DMS 273 treated with DMSO at 0.1 percent for 48 hours (cell line): Measurements from ENCODE around the gene KCNK15.
"Not testable (repeated sequence)": the region's sequence is repeated elsewhere in the genome, so short reads cannot be mapped to it uniquely, and the experiment has no call there.

Experiments used
- DNase-seq: peaks from one replicate; lab custom pipeline; 2025; lab: John Stamatoyannopoulos, UW

Gene KCNK15

DNA sequence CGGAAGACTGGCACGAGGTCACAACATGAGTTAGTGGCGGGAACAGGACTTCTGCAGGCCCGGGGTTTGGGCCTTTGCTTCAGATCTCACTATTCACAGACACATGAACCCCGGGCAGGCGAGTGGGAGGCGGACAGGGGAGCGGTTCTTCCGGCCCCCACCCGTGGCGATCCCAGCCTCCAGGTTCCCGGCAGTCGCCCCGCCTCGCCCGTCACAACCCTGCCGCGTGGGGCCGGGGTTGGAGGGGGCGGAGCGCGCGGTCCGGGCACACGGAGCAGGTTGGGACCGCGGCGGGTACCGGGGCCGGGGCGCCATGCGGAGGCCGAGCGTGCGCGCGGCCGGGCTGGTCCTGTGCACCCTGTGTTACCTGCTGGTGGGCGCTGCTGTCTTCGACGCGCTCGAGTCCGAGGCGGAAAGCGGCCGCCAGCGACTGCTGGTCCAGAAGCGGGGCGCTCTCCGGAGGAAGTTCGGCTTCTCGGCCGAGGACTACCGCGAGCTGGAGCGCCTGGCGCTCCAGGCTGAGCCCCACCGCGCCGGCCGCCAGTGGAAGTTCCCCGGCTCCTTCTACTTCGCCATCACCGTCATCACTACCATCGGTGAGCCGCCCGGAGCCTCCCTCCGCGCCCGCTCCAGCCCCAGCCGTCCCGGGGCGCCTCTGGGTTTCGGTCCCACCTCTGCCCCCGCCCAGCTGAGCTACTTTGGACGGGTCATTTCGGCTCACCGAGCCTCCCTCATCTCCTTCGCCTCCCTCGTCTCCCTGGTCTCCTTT is at the start of gene KCNK15:
TSS of gene KCNK15 (plus strand) at position 268 of the 769 bp plus-strand sequence. CDS start at position 314, 46 bp downstream.
- DNase-seq, result no peak

GRCh38 chr20:44696315-44696714 is 49.4 kb upstream of the KCNK15 start:
- no peak for DNase-seq

DNA sequence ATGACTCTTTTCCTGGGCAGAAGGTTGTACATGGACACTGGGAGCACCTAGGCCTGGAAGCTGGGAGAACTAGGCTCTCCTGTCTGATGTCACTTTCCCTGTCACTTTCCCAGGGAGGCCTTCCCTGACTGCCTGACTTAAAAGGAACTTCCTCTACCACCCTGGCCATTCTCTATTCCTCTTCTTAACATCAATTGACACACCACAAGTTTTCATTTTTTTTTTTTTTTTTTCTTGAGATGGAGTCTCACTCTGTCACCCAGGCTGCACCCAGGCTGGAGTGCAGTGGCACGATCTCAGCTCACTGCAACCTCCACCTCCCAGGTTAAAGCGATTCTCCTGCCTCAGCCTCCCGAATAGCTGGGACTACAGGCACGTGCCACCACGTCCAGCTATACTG is 48.6 kb upstream of the KCNK15 start:
- DNase-seq, result not testable (repeated sequence)

DNA sequence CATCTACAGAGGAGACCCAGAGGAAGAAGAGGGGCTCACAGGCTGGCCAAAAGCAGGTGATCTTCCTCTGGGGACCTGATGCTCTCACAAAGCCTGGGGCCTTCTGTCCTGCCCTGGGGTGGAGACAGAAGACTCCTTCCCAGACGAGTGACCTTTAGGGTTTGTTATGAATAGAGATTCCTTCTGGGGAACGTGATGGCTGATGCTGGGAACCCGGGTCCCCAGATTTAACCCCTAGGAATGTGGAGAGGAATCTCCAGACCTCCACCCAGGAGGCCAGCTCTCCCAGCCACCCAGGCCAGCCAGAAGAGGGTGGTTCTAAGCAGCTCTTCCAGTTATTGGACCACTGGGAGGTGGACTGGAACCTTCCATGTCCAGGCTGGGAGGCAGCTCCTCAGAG is 47.3 kb upstream of the KCNK15 start:
- no peak for DNase-seq

DNA sequence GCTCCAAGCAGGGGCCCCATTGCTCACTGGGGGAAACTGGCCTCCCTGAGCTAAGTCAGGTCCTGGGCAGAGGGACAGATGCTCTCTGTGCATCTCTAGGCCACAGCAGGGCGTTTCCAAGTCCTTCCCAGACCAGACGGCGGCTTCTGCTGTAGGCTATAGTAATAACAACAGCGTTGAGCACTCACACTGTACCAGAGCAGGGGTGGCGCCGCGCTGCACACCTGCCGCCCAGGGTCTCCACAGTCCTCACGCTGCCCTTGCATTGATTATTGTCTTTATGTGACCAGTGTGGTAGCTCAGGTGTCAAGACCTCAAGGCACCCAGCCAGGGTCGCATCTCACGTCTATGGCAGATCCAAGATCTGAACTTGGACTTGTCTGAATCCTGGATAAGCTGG is 45.4 kb upstream of the KCNK15 start:
- DNase-seq, result peak; percentile 33

- peak; percentile 55 for DNase-seq
Measured at GRCh38 chr20:44701118-44701857, 44.4 kb upstream of the KCNK15 start.

DNA sequence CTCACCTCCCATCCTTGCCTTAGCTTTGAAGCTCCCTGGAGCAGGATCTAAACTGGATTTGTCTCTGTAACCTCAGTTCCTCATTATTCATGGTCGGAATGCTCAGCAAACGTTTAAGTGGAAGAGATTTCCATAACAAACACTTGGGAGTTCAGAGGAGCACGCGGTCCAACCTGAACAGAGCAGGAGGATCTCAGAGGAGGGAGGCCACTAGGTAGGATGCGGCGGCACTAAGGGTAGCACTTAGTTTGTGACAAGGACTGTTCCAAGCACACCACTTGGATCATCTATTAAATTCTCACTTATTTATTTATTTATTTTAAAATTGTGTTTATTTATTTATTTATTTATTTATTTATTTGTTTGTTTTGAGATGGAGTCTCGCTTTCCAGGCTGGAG is 43.8 kb upstream of the KCNK15 start:
- DNase-seq, result no peak

DNA sequence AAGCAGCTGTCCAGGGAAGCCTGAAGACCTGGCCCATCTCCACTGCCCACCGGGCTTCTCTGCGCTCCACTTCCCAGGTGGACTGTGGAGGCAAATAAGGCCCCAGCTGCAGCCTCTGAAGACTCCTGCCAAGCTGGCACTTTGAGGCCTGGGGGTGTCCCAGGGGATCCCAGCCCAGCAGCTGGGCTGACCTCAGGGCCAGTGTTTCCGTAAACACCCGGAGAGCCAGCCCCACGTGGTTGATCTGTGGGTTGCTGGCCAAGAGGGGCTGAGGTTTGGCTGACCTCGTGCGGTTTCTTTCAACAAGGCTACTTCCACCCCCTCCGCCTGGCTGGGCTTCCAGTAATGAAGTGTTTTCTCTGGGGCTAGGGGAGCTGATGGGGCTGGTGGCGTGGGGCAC is 42.9 kb upstream of the KCNK15 start:
- DNase-seq, result peak; percentile 53

DNA sequence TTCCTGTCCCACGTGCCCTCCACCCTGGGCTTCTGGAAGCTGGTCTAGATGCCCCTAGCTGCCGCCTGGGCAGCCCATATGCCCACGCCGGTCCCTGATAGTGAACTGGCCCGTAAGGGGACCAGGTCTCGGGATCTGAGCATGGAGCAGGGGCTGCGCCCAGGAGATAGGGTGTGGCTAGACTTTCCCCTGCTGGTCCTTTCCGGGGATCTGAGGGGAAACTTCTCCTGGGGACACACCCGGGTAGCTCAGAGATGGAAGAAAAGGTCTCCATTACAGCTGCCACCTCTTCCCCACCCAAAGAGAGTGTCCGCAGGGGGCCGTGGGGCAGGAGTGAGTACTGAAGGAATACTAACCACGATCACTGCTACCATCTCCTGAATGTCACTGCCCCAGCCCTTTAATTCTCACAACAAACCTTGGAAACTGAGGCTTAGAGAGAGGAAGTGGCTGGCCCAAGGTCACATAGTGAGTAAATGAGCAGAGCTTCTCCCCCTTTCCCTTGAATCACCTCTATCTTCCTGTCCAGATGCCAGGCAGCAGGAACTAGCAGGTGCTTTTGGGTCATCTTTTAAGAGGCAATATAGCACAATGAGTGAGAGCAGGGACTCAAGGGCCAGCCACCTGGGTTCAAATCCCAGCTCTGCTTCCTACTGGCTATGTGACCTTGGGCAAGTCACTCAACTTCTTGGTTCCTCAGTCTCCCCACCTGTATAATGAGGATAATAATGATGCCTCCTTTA is 42.3 kb upstream of the KCNK15 start:
- DNase-seq, result no peak

DNA sequence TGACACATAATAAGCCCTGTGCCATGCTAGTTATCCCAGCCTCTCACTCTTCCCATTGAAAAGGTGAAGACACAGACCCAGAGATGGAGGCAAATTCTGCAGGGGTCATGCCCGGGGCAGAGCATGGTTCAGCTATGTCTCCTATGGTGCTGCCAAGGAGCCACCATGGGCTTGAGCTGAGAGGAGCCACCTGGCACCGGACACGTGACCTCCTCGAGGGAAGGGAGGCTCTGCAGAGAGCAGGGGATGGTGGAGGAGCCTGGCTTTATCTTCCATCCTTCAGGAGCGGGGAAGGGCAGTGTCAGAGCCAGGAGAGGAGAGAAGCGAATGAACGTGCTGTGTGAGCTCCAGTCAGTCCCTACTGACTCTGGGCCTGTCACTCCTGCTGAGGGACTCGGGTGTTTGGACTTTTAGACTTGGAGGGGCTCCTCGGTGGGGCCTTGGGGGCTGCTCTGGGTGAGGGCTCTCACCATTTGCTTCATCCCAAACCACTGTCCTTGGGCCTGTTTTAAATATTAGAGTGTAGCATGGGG is 41.6 kb upstream of the KCNK15 start:
- DNase-seq, result no peak

GRCh38 chr20:44704551-44704971 is 41.1 kb upstream of the KCNK15 start:
- no peak for DNase-seq

GRCh38 chr20:44705364-44706094 is 40.1 kb upstream of the KCNK15 start:
- DNase-seq, result no peak

DNA sequence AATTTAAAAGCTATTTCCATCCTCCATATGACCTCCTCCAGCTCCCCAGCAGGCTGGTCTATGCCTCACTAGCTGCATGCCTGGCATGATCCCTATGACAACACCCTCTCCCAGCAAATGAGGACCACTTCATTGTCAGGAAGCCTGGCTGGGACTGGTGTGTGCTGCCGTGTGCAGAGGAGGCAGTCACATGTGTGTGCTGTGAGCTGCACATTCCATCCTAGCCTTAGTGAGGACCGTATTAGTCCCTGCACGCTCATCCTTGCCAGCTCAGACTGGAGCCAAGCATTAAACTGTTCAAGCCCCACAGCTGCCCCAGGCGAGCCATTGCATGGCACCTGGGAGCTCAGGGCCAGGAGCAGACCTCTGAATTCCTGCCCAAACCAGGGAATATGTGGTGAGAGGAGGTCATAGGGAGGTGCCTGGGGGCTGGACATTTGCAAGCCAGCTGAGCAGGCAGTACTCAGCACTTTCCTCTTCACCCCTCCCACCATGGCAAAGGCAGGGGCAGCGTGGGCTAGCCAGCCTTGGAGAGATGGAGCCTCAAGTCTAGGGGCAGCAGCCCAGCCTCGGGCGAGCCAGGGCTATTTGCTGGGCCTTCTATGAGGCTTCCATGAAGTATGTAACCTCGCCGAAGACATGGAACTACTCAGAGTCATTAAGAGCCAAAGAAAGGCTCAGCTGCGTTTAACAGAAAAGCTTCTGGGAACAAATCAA is 39.2 kb upstream of the KCNK15 start:
- no peak for DNase-seq

DNA sequence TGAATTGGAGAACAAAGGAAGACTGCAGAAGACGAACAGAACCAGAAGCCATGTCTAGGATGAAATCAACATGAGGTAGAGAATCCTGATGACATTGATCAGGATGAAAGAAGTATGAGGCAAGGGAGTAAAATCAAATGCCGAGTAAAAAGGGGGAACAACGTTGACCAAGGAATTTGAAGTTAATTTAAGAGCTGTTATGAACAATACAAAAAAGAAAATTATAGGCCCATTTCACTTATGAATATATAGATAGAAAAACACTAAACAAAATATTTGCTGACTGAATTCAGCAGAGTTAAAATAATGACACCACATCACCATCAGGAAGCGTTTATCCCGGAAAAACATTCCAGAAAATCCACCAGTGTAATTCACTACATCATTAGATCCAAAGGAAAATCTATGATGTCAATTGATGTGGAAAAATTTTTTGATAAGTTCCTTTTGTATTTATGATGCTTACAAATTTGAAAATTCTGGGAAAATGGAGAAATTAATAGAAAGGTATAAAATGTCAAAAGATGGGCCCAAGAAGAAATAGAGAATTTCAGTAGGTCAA is 38.6 kb upstream of the KCNK15 start:
- DNase-seq, result no peak

DNA sequence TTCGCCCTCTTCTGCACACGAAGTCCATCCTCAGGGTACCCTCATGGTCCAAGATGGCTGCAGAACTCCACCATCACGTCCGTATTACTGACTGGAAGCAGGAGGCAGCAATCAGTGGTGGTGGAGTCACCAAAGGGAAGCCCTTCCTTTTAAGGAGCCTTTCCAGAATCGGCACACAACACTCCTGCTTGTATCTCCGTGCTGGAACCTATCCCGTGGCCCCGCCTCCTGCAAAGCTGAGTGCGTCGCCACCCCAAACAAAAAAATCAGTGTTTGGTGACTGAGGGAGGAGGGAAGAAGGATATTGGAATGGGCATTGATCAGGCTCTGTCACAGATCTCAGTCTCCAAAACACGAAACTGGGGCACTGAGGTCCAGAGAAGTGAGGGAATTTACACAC is 36.3 kb upstream of the KCNK15 start:
- no peak for DNase-seq

GRCh38 chr20:44709797-44710196 is 35.9 kb upstream of the KCNK15 start:
- DNase-seq, result no peak

DNA sequence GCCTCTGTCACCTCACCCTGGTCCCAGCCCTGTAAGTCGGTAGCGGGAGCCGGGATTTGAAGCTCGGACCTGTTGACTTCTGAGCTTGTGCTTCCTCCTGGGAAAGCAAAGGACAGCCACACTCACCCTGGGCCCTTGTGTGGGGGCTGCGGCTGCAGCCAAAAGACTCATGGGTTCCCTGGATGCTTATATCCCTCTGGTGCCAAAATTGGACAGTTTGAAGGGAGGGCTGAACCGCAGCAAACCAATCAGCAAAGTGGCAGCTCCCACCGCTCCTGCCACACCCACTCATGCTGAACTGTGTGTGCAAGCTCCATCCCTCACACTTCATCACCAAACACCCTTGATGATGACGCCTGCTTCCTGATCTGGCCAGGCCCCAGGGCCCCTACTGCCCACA is 34.4 kb upstream of the KCNK15 start:
- no peak for DNase-seq

GRCh38 chr20:44714102-44714700 is 31.5 kb upstream of the KCNK15 start:
- no peak for DNase-seq

DNA sequence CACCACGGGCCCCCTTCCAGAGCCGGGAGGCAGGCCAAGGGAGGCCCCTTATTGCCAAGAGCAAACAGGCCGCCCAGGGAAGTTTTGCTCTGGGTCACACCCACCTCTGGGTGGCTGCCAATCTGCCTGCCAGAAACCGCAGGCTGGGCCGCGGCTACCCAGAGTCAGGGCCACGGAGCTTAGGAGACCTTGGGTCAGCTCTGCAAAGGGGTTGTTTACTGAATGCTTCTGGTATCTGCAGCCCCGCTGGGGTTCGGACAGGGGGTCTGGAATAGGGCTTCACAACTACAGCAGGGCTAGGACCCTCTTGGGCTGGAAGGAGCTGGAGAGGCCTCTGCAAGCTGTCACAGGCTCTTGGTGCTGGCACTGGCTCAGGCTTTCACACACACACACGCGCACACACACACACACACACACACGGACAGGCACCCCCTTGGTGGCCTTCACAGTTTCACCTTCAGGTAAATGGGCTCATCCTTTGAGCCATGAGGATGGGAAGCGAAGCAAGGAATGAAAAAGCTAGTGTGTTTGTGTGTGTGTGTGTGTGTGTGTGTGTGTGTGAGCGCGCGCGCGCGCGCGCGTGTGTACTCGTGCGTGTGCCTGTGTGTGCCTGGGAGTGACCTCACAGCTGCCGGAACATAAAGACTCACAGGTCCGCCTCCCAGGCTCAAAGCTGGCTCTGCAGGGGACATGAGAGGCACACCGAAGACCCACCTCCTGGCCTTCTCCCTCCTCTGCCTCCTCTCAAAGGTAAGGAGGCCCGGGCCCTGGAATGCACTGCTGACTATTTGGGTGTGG is 30.8 kb upstream of the KCNK15 start, which contains the start of gene CCN5:
TSS of gene CCN5 (plus strand) at position 669 of the 798 bp plus-strand sequence. CDS start at position 691, 22 bp downstream.
- peak; percentile 55 for DNase-seq
